Measurements from ENCODE around the gene ERCC1.
"Not testable (repeated sequence)": the region's sequence is repeated elsewhere in the genome, so short reads cannot be mapped to it uniquely, and the experiment has no call there.

The ERCC1 gene

GRCh38 chr19:45446295-45446694 lies 22.6 kb upstream of the ERCC1 start:
- no peaks in the 10 kb centered on the region for H3K9me3 Mint-ChIP-seq
- H3K36me3 Mint-ChIP-seq = peaks cover 0 to 3% of the 10 kb centered on the region in 2 donors
- DNase-seq = no peak
- no peak overlapping the region for H3K27ac Mint-ChIP-seq
- peaks cover 40 to 59% of the 10 kb centered on the region in 2 donors for H3K4me1 Mint-ChIP-seq
- H3K4me3 Mint-ChIP-seq = no peak overlapping the region
- no peaks in the 10 kb centered on the region for H3K27me3 Mint-ChIP-seq
- no peak for ATAC-seq (replicated peaks)

GRCh38 chr19:45445139-45445538 lies 21.4 kb upstream of the ERCC1 start:
- DNase-seq (no peak), ATAC-seq (replicated peaks) (no peak)
- Mint-ChIP-seq H3K36me3 (peaks cover 0 to 3% of the 10 kb centered on the region in 2 donors), H3K4me1 (peaks cover 46 to 62% of the 10 kb centered on the region in 2 donors), H3K9me3 (no peaks in the 10 kb centered on the region), H3K4me3 (peak overlapping the region in 1 of 2 donors; percentile 84), H3K27me3 (no peaks in the 10 kb centered on the region), H3K27ac (no peak overlapping the region)

GRCh38 chr19:45444318-45445041 lies 20.8 kb upstream of the ERCC1 start:
- H3K4me1 Mint-ChIP-seq = peaks cover 47 to 62% of the 10 kb centered on the region in 2 donors
- peak overlapping the region; percentile 84 to 91 for H3K4me3 Mint-ChIP-seq
- DNase-seq = peak; percentile 78
- peaks cover 0 to 3% of the 10 kb centered on the region in 2 donors for H3K36me3 Mint-ChIP-seq
- peak overlapping the region; percentile 95 for H3K27ac Mint-ChIP-seq
- no peaks in the 10 kb centered on the region for H3K27me3 Mint-ChIP-seq
- peak; percentile 64 to 65 for ATAC-seq (replicated peaks)
- no peaks in the 10 kb centered on the region for H3K9me3 Mint-ChIP-seq

- H3K4me3 Mint-ChIP-seq = peak overlapping the region; percentile 84 to 91
- ATAC-seq (replicated peaks) (peak; percentile 25 to 29), DNase-seq (peak; percentile 73)
- H3K27me3 Mint-ChIP-seq = no peaks in the 10 kb centered on the region
- H3K9me3 Mint-ChIP-seq = no peaks in the 10 kb centered on the region
- peaks cover 47 to 57% of the 10 kb centered on the region in 2 donors for H3K4me1 Mint-ChIP-seq
- H3K27ac Mint-ChIP-seq = peak overlapping the region; percentile 94
- peaks cover 0 to 3% of the 10 kb centered on the region in 2 donors for H3K36me3 Mint-ChIP-seq
These were observed 20.0 kb upstream of the ERCC1 start for GRCh38 chr19:45443462-45444317.

- peak overlapping the region; percentile 84 to 91 for H3K4me3 Mint-ChIP-seq
These were observed 19.2 kb upstream of the ERCC1 start for GRCh38 chr19:45442778-45443461.

GRCh38 chr19:45442408-45442777 lies 18.7 kb upstream of the ERCC1 start:
- no peak overlapping the region for H3K27ac Mint-ChIP-seq
- no peaks in the 10 kb centered on the region for H3K27me3 Mint-ChIP-seq
- DNase-seq (no peak), ATAC-seq (replicated peaks) (no peak)
- peaks cover 0 to 3% of the 10 kb centered on the region in 2 donors for H3K36me3 Mint-ChIP-seq
- H3K4me1 Mint-ChIP-seq = peaks cover 42 to 57% of the 10 kb centered on the region in 2 donors
- H3K9me3 Mint-ChIP-seq = no peaks in the 10 kb centered on the region
- peak overlapping the region in 1 of 2 donors; percentile 91 for H3K4me3 Mint-ChIP-seq

More at GRCh38 chr19:45442778-45443461, 19.2 kb upstream of the ERCC1 start:
- ATAC-seq (replicated peaks) (peak; percentile 28 to 46), DNase-seq (peak; percentile 37)
- Mint-ChIP-seq H3K27ac (peak overlapping the region; percentile 94), H3K36me3 (peaks cover 0 to 3% of the 10 kb centered on the region in 2 donors), H3K27me3 (no peaks in the 10 kb centered on the region), H3K4me1 (peaks cover 44 to 57% of the 10 kb centered on the region in 2 donors), H3K9me3 (no peaks in the 10 kb centered on the region)

- no peak for DNase-seq
- Mint-ChIP-seq H3K27me3 (no peaks in the 10 kb centered on the region), H3K4me3 (peak overlapping the region; percentile 80 to 83), H3K36me3 (peaks cover 0 to 3% of the 10 kb centered on the region in 2 donors), H3K27ac (no peak overlapping the region), H3K4me1 (peaks cover 42 to 52% of the 10 kb centered on the region in 2 donors), H3K9me3 (no peaks in the 10 kb centered on the region)
- no peak for ATAC-seq (replicated peaks)
These were observed 17.3 kb upstream of the ERCC1 start for GRCh38 chr19:45440873-45441654.

- H3K4me1 Mint-ChIP-seq = peaks cover 38 to 46% of the 10 kb centered on the region in 2 donors
- H3K4me3 Mint-ChIP-seq = peak overlapping the region; percentile 80 to 83
- H3K9me3 Mint-ChIP-seq = no peaks in the 10 kb centered on the region
- no peaks in the 10 kb centered on the region for H3K27me3 Mint-ChIP-seq
- ATAC-seq (replicated peaks) (no peak), DNase-seq (no peak)
- H3K36me3 Mint-ChIP-seq = no peaks in the 10 kb centered on the region
- H3K27ac Mint-ChIP-seq = peak overlapping the region; percentile 63
These were observed 16.5 kb upstream of the ERCC1 start for GRCh38 chr19:45440259-45440638.

- Mint-ChIP-seq H3K36me3 (no peaks in the 10 kb centered on the region), H3K4me1 (peaks cover 33 to 41% of the 10 kb centered on the region in 2 donors), H3K27ac (peak overlapping the region; percentile 63)
These were observed 16.0 kb upstream of the ERCC1 start for GRCh38 chr19:45439569-45440258.

GRCh38 chr19:45439190-45439568 lies 15.5 kb upstream of the ERCC1 start:
- no peak for DNase-seq
- H3K27ac Mint-ChIP-seq = no peak overlapping the region
- H3K4me3 Mint-ChIP-seq = peak overlapping the region; percentile 80 to 83
- no peaks in the 10 kb centered on the region for H3K36me3 Mint-ChIP-seq
- no peaks in the 10 kb centered on the region for H3K9me3 Mint-ChIP-seq
- no peaks in the 10 kb centered on the region for H3K27me3 Mint-ChIP-seq
- H3K4me1 Mint-ChIP-seq = peaks cover 28 to 35% of the 10 kb centered on the region in 2 donors
- ATAC-seq (replicated peaks) = no peak

More at GRCh38 chr19:45439569-45440258, 16.0 kb upstream of the ERCC1 start:
- Mint-ChIP-seq H3K27me3 (no peaks in the 10 kb centered on the region), H3K4me3 (peak overlapping the region; percentile 80 to 83), H3K9me3 (no peaks in the 10 kb centered on the region)
- peak; percentile 74 for DNase-seq
- peak; percentile 61 to 72 for ATAC-seq (replicated peaks)

GRCh38 chr19:45437328-45437727 lies 13.6 kb upstream of the ERCC1 start:
- DNase-seq = no peak
- no peaks in the 10 kb centered on the region for H3K27me3 Mint-ChIP-seq

GRCh38 chr19:45432543-45432942 lies 8.8 kb upstream of the ERCC1 start:
- H3K27me3 Mint-ChIP-seq; H3K4me3 Mint-ChIP-seq; DNase-seq; H3K27ac Mint-ChIP-seq; H3K36me3 Mint-ChIP-seq; H3K9me3 Mint-ChIP-seq; ATAC-seq (replicated peaks): not testable (repeated sequence)
- H3K4me1 Mint-ChIP-seq = peaks cover 3 to 11% of the 10 kb centered on the region in 2 donors

More at GRCh38 chr19:45437328-45437727, 13.6 kb upstream of the ERCC1 start:
- Mint-ChIP-seq H3K36me3 (no peaks in the 10 kb centered on the region), H3K9me3 (no peaks in the 10 kb centered on the region), H3K4me3 (no peak overlapping the region), H3K4me1 (peaks cover 14 to 17% of the 10 kb centered on the region in 2 donors), H3K27ac (no peak overlapping the region)
- no peak for ATAC-seq (replicated peaks)

GRCh38 chr19:45431008-45431407 lies 7.3 kb upstream of the ERCC1 start:
- ATAC-seq (replicated peaks) = peak; percentile 36 to 44
- H3K36me3 Mint-ChIP-seq, H3K27me3 Mint-ChIP-seq, H3K27ac Mint-ChIP-seq, H3K9me3 Mint-ChIP-seq, H3K4me3 Mint-ChIP-seq, DNase-seq: not testable (repeated sequence)
- H3K4me1 Mint-ChIP-seq = peaks cover 3 to 19% of the 10 kb centered on the region in 2 donors
